ENCODE results near the gene FRZB. TPM values are rescaled to one million over a fixed set of nuclear protein-coding genes. Genes with fewer than 3 reads are reported as not detected.

Gene FRZB
- total RNA-seq, 2 donors from 2014 or later: not detected

- Mint-ChIP-seq H3K36me3 (peaks cover 0 to 6% of the 10 kb centered on the region in 2 donors), H3K9me3 (no peaks in the 10 kb centered on the region), H3K27ac (no peak overlapping the region)
- DNase-seq (ENCODE audit: low spot score in 2 of 2): no peak
- ATAC-seq: no peak
These were observed 1.4 kb downstream of the FRZB start for GRCh38 chr2:182864949-182865570.

GRCh38 chr2:182863642-182864041, 2.8 kb downstream of the FRZB start:
- DNase-seq (ENCODE audit: low spot score in 2 of 2): no peak
- Mint-ChIP-seq H3K9me3 (no peaks in the 10 kb centered on the region), H3K27ac (no peak overlapping the region), H3K36me3 (peaks cover 0 to 6% of the 10 kb centered on the region in 2 donors)
- ATAC-seq: no peak

- DNase-seq (ENCODE audit: low spot score in 2 of 2) (no peak), ATAC-seq (no peak)
These were observed 4.3 kb downstream of the FRZB start for GRCh38 chr2:182862091-182862490.

GRCh38 chr2:182860858-182861257, 5.6 kb downstream of the FRZB start:
- DNase-seq (ENCODE audit: low spot score in 2 of 2) (no peak), ATAC-seq (no peak)
- H3K9me3 Mint-ChIP-seq: no peaks in the 10 kb centered on the region
- peaks cover 0 to 5% of the 10 kb centered on the region in 2 donors for H3K36me3 Mint-ChIP-seq
- no peak overlapping the region for H3K27ac Mint-ChIP-seq

More at GRCh38 chr2:182862091-182862490, 4.3 kb downstream of the FRZB start:
- peaks cover 0 to 6% of the 10 kb centered on the region in 2 donors for H3K36me3 Mint-ChIP-seq
- H3K27ac Mint-ChIP-seq: no peak overlapping the region
- H3K9me3 Mint-ChIP-seq: no peaks in the 10 kb centered on the region

GRCh38 chr2:182858671-182859070, 7.8 kb downstream of the FRZB start:
- no peaks in the 10 kb centered on the region for H3K36me3 Mint-ChIP-seq
- H3K9me3 Mint-ChIP-seq: no peaks in the 10 kb centered on the region
- DNase-seq (ENCODE audit: low spot score in 2 of 2) (no peak), ATAC-seq (no peak)
- no peak overlapping the region for H3K27ac Mint-ChIP-seq

GRCh38 chr2:182855376-182855775, 11.1 kb downstream of the FRZB start:
- no peak overlapping the region for H3K27ac Mint-ChIP-seq
- ATAC-seq (no peak), DNase-seq (ENCODE audit: low spot score in 2 of 2) (no peak)
- H3K9me3 Mint-ChIP-seq: no peaks in the 10 kb centered on the region
- H3K36me3 Mint-ChIP-seq: no peaks in the 10 kb centered on the region

GRCh38 chr2:182854375-182855105, 11.9 kb downstream of the FRZB start:
- DNase-seq (ENCODE audit: low spot score in 2 of 2): no peak
- Mint-ChIP-seq H3K36me3 (no peaks in the 10 kb centered on the region), H3K27ac (no peak overlapping the region), H3K9me3 (no peaks in the 10 kb centered on the region)
- no peak for ATAC-seq

- ATAC-seq: no peak
- DNase-seq (ENCODE audit: low spot score in 2 of 2): no peak
- Mint-ChIP-seq H3K36me3 (no peaks in the 10 kb centered on the region), H3K9me3 (no peaks in the 10 kb centered on the region), H3K27ac (no peak overlapping the region)
These were observed 13.6 kb downstream of the FRZB start for GRCh38 chr2:182852801-182853200.

GRCh38 chr2:182852090-182852489, 14.3 kb downstream of the FRZB start:
- Mint-ChIP-seq H3K9me3 (no peaks in the 10 kb centered on the region), H3K27ac (no peak overlapping the region), H3K36me3 (no peaks in the 10 kb centered on the region)
- ATAC-seq (no peak), DNase-seq (ENCODE audit: low spot score in 2 of 2) (no peak)

GRCh38 chr2:182845794-182846417, 20.5 kb downstream of the FRZB start:
- ATAC-seq: no peak

GRCh38 chr2:182836451-182836850, 30.0 kb downstream of the FRZB start:
- ATAC-seq: no peak
- no peaks in the 10 kb centered on the region for H3K36me3 Mint-ChIP-seq
- no peak overlapping the region for H3K27ac Mint-ChIP-seq
- no peak for DNase-seq (ENCODE audit: low spot score in 2 of 2)
- H3K9me3 Mint-ChIP-seq: no peaks in the 10 kb centered on the region

More at GRCh38 chr2:182845794-182846417, 20.5 kb downstream of the FRZB start:
- no peak for DNase-seq (ENCODE audit: low spot score in 2 of 2)
- no peak overlapping the region for H3K27ac Mint-ChIP-seq
- H3K36me3 Mint-ChIP-seq: no peaks in the 10 kb centered on the region
- H3K9me3 Mint-ChIP-seq: no peaks in the 10 kb centered on the region

GRCh38 chr2:182834293-182834692, 32.1 kb downstream of the FRZB start:
- no peak for DNase-seq (ENCODE audit: low spot score in 2 of 2)
- H3K9me3 Mint-ChIP-seq: no peaks in the 10 kb centered on the region
- ATAC-seq: no peak
- H3K27ac Mint-ChIP-seq: no peak overlapping the region
- no peaks in the 10 kb centered on the region for H3K36me3 Mint-ChIP-seq

- Mint-ChIP-seq H3K36me3 (no peaks in the 10 kb centered on the region), H3K9me3 (no peaks in the 10 kb centered on the region)
- DNase-seq (ENCODE audit: low spot score in 2 of 2): no peak
These were observed 33.2 kb downstream of the FRZB start for GRCh38 chr2:182833084-182833854.

GRCh38 chr2:182831921-182832320, 34.5 kb downstream of the FRZB start:
- Mint-ChIP-seq H3K27ac (no peak overlapping the region), H3K36me3 (no peaks in the 10 kb centered on the region), H3K9me3 (no peaks in the 10 kb centered on the region)
- DNase-seq (ENCODE audit: low spot score in 2 of 2) (no peak), ATAC-seq (no peak)

More at GRCh38 chr2:182833084-182833854, 33.2 kb downstream of the FRZB start:
- no peak overlapping the region for H3K27ac Mint-ChIP-seq
- no peak for ATAC-seq

- ATAC-seq (no peak), DNase-seq (ENCODE audit: low spot score in 2 of 2) (no peak)
- Mint-ChIP-seq H3K36me3 (no peaks in the 10 kb centered on the region), H3K27ac (no peak overlapping the region), H3K9me3 (no peaks in the 10 kb centered on the region)
These were observed 35.3 kb downstream of the FRZB start for GRCh38 chr2:182831101-182831500.

- no peak for DNase-seq (ENCODE audit: low spot score in 2 of 2)
- Mint-ChIP-seq H3K36me3 (no peaks in the 10 kb centered on the region), H3K9me3 (no peaks in the 10 kb centered on the region), H3K27ac (no peak overlapping the region)
- no peak for ATAC-seq
These were observed 39.1 kb downstream of the FRZB start for GRCh38 chr2:182827182-182827879.
